Measurements from ENCODE around the gene RPSA. TPM values are rescaled to one million over a fixed set of nuclear protein-coding genes. Genes with fewer than 3 reads are reported as not detected.

RPSA gene
- total RNA-seq, 1 experiment from 2014 or later = 1,562 TPM

DNA sequence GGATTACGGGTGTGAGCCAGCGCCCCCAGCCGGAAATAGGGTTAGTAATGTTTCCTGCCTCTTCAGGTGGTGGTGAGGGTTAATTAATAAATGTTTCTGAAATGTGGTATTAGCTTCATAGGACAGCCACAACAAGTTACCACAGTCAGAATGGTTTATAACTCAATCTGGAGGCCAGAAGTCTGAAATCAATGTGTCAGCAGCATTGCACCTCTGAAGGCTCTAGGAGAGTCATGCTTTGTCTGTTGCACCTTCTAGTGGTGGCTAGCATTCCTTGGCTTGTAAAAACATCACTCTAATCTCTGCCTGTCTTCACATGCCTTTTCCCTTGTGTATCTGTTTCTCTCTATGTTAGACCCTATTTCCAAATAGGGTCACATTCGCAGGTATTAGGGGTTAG is 7.8 kb upstream of the RPSA start:
- intact Hi-C loops (cut with micrococcal nuclease; ENCODE audit: unreplicated experiment) = no loop called here
- H3K9me3 Mint-ChIP-seq (ENCODE audit: unreplicated experiment) = no peaks in the 10 kb centered on the region
- no peaks in the 10 kb centered on the region for H3K9me3 ChIP-seq
- no peak overlapping the region for H3K4me3 Mint-ChIP-seq (ENCODE audit: unreplicated experiment)
- POLR2A ChIA-PET = no interaction called here
- H3K4me3 ChIP-seq (ENCODE audit: low read depth, low read length) = no peak overlapping the region
- H3K27ac Mint-ChIP-seq (ENCODE audit: unreplicated experiment) = no peak overlapping the region
- no peaks in the 10 kb centered on the region for H3K4me1 Mint-ChIP-seq (ENCODE audit: low read depth, unreplicated experiment)
- peaks cover 63% of the 10 kb centered on the region for H3K36me3 Mint-ChIP-seq (ENCODE audit: insufficient read depth, unreplicated experiment)
- H3K27me3 Mint-ChIP-seq (ENCODE audit: insufficient read depth, unreplicated experiment) = no peaks in the 10 kb centered on the region
- H3K4me1 ChIP-seq = no peaks in the 10 kb centered on the region
- no peak for DNase-seq
- TF ChIP-seq, protein P1, sequence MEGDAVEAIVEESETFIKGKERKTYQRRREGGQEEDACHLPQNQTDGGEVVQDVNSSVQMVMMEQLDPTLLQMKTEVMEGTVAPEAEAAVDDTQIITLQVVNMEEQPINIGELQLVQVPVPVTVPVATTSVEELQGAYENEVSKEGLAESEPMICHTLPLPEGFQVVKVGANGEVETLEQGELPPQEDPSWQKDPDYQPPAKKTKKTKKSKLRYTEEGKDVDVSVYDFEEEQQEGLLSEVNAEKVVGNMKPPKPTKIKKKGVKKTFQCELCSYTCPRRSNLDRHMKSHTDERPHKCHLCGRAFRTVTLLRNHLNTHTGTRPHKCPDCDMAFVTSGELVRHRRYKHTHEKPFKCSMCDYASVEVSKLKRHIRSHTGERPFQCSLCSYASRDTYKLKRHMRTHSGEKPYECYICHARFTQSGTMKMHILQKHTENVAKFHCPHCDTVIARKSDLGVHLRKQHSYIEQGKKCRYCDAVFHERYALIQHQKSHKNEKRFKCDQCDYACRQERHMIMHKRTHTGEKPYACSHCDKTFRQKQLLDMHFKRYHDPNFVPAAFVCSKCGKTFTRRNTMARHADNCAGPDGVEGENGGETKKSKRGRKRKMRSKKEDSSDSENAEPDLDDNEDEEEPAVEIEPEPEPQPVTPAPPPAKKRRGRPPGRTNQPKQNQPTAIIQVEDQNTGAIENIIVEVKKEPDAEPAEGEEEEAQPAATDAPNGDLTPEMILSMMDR (IDR thresholded peaks at IDR 0.05; ENCODE audit: insufficient read depth in 1 of 2, low read depth in 1 of 2, low read length in 1 of 2, severe bottlenecking in 1 of 2, unreplicated experiment in 1 of 2) = peak in 1 of 2 experiments; percentile 18
- BruUV-seq (replicated peaks) = no TSS peak
- 0 out of 2 replicates have a peak, but pooled peaks cover 2% of the 10 kb centered on the region for H3K36me3 ChIP-seq (ENCODE audit: control insufficient read depth, insufficient read depth, low read length)
- CTCF ChIA-PET = no interaction called here
- no peaks in the 10 kb centered on the region for H3K27me3 ChIP-seq (replicated peaks; ENCODE audit: control insufficient read depth, insufficient read depth, low read length)

DNA sequence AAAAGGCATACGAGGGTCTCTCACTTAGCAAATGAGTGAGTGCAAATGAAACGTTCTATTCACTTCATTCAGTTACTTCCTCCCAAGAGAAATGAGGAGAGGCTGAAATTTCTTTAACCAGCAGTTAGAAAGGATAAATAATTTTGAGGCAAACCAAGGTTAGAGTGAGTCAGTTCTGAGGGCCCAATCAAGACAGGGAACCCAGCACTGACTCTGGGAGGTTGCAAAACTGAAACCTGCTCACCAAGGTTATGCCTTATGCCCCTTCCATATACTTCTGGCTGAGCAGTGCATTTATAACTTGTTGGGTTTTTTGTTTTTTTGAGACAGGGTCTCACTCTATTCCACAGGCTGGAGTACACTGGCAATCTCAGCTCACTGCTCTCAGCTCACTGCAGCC is 4.5 kb upstream of the RPSA start:
- Mint-ChIP-seq H3K27me3 (ENCODE audit: insufficient read depth, unreplicated experiment) (no peaks in the 10 kb centered on the region), H3K9me3 (ENCODE audit: unreplicated experiment) (no peaks in the 10 kb centered on the region), H3K4me3 (ENCODE audit: unreplicated experiment) (no peak overlapping the region), H3K27ac (ENCODE audit: unreplicated experiment) (no peak overlapping the region), H3K4me1 (ENCODE audit: low read depth, unreplicated experiment) (no peaks in the 10 kb centered on the region), H3K36me3 (ENCODE audit: insufficient read depth, unreplicated experiment) (peaks cover 41% of the 10 kb centered on the region)
- ChIA-PET POLR2A (no interaction called here), CTCF (no interaction called here)
- H3K27me3 ChIP-seq (replicated peaks; ENCODE audit: control insufficient read depth, insufficient read depth, low read length) = no peaks in the 10 kb centered on the region
- TF ChIP-seq, protein P1 (IDR thresholded peaks at IDR 0.05; ENCODE audit: insufficient read depth in 1 of 2, low read depth in 1 of 2, low read length in 1 of 2, severe bottlenecking in 1 of 2, unreplicated experiment in 1 of 2) = no peak
- intact Hi-C loops (cut with micrococcal nuclease; ENCODE audit: unreplicated experiment) = no loop called here
- no peak overlapping the region for H3K4me3 ChIP-seq (ENCODE audit: low read depth, low read length)
- no peak for DNase-seq
- H3K4me1 ChIP-seq = no peaks in the 10 kb centered on the region
- H3K9me3 ChIP-seq = no peaks in the 10 kb centered on the region
- BruUV-seq (replicated peaks) = no TSS peak
- no peaks in the 10 kb centered on the region for H3K36me3 ChIP-seq (ENCODE audit: control insufficient read depth, insufficient read depth, low read length)

DNA sequence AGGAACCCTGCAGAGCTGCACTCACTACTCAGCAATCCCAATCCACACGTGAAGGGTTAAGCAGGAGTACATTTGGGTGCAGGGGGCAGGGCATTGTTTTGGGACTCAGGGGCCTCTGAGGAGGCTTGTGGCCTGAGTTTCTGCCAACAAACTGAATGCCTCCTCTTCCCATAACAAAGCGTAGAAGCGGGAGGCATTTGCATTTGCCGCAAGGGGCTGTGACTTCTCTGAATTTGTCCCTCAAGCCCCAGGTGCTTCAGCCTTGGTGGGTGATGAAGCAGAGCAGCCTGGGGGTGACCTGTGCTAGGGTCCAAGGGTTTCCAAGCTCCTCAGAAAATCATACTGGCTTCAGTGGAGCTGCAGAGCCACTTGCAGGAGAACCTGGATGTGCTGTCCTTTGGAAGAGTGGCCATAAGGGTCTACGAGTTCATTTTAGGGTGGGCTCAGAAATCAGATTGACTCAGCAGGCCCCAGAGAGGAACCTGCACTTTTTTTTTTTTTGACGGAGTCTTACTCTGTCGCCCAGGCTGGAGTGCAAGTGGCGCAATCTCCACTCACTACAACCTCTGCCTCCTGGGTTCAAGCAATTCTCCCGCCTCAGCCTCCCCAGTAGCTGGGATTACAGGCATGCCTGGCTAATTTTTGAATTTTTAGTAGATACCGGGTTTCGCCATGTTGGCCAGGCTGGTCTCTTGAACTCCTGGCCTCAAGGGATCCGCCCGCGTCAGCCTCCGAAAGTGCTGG is 1.4 kb upstream of the RPSA start:
- BruUV-seq (replicated peaks) = no TSS peak
- intact Hi-C loops (cut with micrococcal nuclease; ENCODE audit: unreplicated experiment) = no loop called here
- H3K9me3 Mint-ChIP-seq (ENCODE audit: unreplicated experiment) = no peaks in the 10 kb centered on the region
- POLR2A ChIA-PET = no interaction called here
- Histone ChIP-seq H3K27me3 (replicated peaks; ENCODE audit: control insufficient read depth, insufficient read depth, low read length) (no peaks in the 10 kb centered on the region), H3K4me3 (ENCODE audit: low read depth, low read length) (no peak overlapping the region), H3K4me1 (peaks cover 7% of the 10 kb centered on the region), H3K36me3 (ENCODE audit: control insufficient read depth, insufficient read depth, low read length) (no peaks in the 10 kb centered on the region; the same call in none of the 2 replicates), H3K9me3 (no peaks in the 10 kb centered on the region)
- CTCF ChIA-PET = interaction anchor here (0.7 kb wide), 1 partner anchor 56 kb away, joined by 4 read pairs; no protein-coding TSS in a partner anchor
- no peaks in the 10 kb centered on the region for H3K27me3 Mint-ChIP-seq (ENCODE audit: insufficient read depth, unreplicated experiment)
- peak overlapping the region; percentile 98 for H3K27ac Mint-ChIP-seq (ENCODE audit: unreplicated experiment)
- no peak for DNase-seq
- H3K4me3 Mint-ChIP-seq (ENCODE audit: unreplicated experiment) = peak overlapping the region; percentile 88
- TF ChIP-seq, protein P1 (IDR thresholded peaks at IDR 0.05; ENCODE audit: insufficient read depth in 1 of 2, low read depth in 1 of 2, low read length in 1 of 2, severe bottlenecking in 1 of 2, unreplicated experiment in 1 of 2) = no peak
- peaks cover 9% of the 10 kb centered on the region for H3K4me1 Mint-ChIP-seq (ENCODE audit: low read depth, unreplicated experiment)
- peaks cover 47% of the 10 kb centered on the region for H3K36me3 Mint-ChIP-seq (ENCODE audit: insufficient read depth, unreplicated experiment)

All from Caco-2 (cell line).